Tibial artery (tissue), 4 donors: ENCODE results near the gene IFT122.

ENCODE experiments used
- DNase-seq, 2 donors: peaks; one replicate each; pipeline ENCODE4 v3.0.0-alpha.2; 2019
- H3K27ac ChIP-seq, 2 donors: fragments of 200-600 bp; sonication (generic) in 1 of 2; 1 replicate in 1 of 2; 2 replicates in 1 of 2; pipeline ENCODE4 v1.5.1; 2018 to 2019; ENCODE audit warnings: mild to moderate bottlenecking in 1 of 2
- H3K27me3 ChIP-seq, 2 donors: fragments of 200-600 bp; sonication (generic) in 1 of 2; one replicate each; pipeline versions ENCODE4 v1.5.1 to v1.6.0; 2016 to 2019
- H3K36me3 ChIP-seq, 3 donors: fragments of 200-600 bp; sonication (generic) in 2 of 3; one replicate each; pipeline ENCODE4 v1.5.1; 2016 to 2019; ENCODE audit warnings: mild to moderate bottlenecking in 2 of 3
- H3K4me1 ChIP-seq, 4 donors: fragments of 200-600 bp; sonication (generic) in 2 of 4; 1 replicate in 3 of 4; 2 replicates in 1 of 4; pipeline ENCODE4 v1.5.1; 2016 to 2019
- H3K4me3 ChIP-seq, 2 donors: fragments of 200-600 bp; sonication (generic) in 1 of 2; 1 replicate in 1 of 2; 2 replicates in 1 of 2; pipeline ENCODE4 v1.5.1; 2018 to 2019; ENCODE audit warnings: mild to moderate bottlenecking in 2 of 2
- H3K9me3 ChIP-seq, 3 donors: fragments of 200-600 bp; sonication (generic) in 1 of 3; one replicate each; pipeline ENCODE4 v1.5.1; 2016 to 2019
- CTCF ChIP-seq, 2 experiments: fragments of 200-600 bp in 1 of 2; fragments of 450-650 bp in 1 of 2; IDR thresholded peaks; one replicate each; pipeline ENCODE4 v1.5.1; 2017 to 2019; ENCODE audit warnings: antibody characterized with exemption in 2 of 2, mild to moderate bottlenecking in 1 of 2, moderate library complexity in 1 of 2
- intact Hi-C: fragments of 100-400 bp; cut with DNase I; formaldehyde crosslinking; loops from one replicate; pipeline ENCODE4 v1.15.0; 2023; ENCODE audit warnings: low total_unique reads

Gene IFT122

DNA sequence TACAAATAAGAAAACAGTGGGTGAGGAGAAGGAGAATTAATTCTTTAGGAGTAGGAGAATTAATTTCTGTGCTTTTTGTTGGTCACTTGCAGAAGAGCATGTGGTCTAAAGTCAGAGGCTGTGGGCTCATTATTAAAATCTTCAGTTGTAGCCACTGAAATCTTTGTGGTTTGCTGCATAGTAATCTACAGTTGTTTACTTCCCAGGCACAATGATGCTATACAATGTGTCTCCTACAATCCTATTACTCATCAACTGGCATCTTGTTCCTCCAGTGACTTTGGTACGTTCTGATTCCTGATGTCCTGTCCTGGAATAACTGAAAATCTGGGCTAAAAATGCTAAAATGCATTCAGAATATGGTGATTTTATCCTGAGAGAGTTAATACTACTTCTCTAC lies 21.0 kb downstream of the IFT122 start:
- no peak for TF ChIP-seq CTCF (IDR thresholded peaks at IDR 0.05)
- DNase-seq: no peak
- Histone ChIP-seq H3K4me3 (no peak overlapping the region), H3K27me3 (no peaks in the 10 kb centered on the region), H3K36me3 (peaks cover 9 to 66% (median 49%) of the 10 kb centered on the region in 3 donors), H3K4me1 (no peaks in the 10 kb centered on the region), H3K9me3 (no peaks in the 10 kb centered on the region), H3K27ac (no peak overlapping the region)
- intact Hi-C loops: no loop called here

DNA sequence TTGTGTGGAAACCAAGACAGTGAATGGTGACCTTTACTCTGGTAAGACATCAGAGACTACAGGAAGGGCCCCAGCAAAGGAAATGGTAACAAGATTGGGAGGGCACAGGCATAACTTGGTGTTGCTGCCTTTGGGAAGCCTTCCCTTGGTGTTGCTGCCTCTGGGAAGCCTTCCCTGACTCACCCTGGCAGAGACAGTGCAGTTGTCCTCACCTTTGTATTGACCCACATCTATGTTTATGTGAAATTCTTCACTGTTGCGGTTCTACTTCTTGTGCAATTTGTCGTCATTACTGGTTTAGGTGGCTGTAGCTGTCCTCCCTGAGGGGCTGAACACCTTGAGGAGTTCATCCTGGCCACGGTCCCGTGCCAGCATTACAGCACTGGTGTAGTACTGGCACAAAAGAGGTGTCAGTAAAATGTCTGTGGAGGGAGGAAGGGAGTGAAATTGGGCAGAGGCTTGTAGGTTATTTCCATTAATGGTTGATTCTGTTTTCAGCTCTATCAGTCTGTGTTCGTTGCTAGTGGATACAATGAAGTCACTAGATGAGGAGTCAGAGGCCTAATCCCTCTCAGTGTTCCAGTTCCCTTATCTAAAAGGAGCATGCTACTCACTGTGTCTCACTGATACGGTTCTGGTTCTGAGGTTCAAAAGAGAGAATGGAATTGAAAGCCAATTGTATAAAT lies 21.6 kb downstream of the IFT122 start:
- TF ChIP-seq CTCF (IDR thresholded peaks at IDR 0.05): no peak
- no peaks in the 10 kb centered on the region for H3K9me3 ChIP-seq
- no peak for DNase-seq
- no peak overlapping the region for H3K27ac ChIP-seq
- intact Hi-C loops: no loop called here
- peaks cover 9 to 66% (median 45%) of the 10 kb centered on the region in 3 donors for H3K36me3 ChIP-seq
- H3K4me3 ChIP-seq: no peak overlapping the region
- no peaks in the 10 kb centered on the region for H3K4me1 ChIP-seq
- H3K27me3 ChIP-seq: no peaks in the 10 kb centered on the region

GRCh38 chr3:129462361-129462968 lies 22.4 kb downstream of the IFT122 start:
- DNase-seq: no peak
- H3K36me3 ChIP-seq: peaks cover 9 to 66% (median 40%) of the 10 kb centered on the region in 3 donors
- no peak overlapping the region for H3K4me3 ChIP-seq
- TF ChIP-seq CTCF (IDR thresholded peaks at IDR 0.05): no peak
- intact Hi-C loops: no loop called here
- no peak overlapping the region for H3K27ac ChIP-seq
- no peaks in the 10 kb centered on the region for H3K27me3 ChIP-seq
- H3K9me3 ChIP-seq: no peaks in the 10 kb centered on the region
- no peaks in the 10 kb centered on the region for H3K4me1 ChIP-seq

- intact Hi-C loops: no loop called here
- H3K27me3 ChIP-seq: no peaks in the 10 kb centered on the region
- no peak overlapping the region for H3K4me3 ChIP-seq
- no peaks in the 10 kb centered on the region for H3K4me1 ChIP-seq
- H3K27ac ChIP-seq: no peak overlapping the region
- no peaks in the 10 kb centered on the region for H3K9me3 ChIP-seq
- TF ChIP-seq CTCF (IDR thresholded peaks at IDR 0.05): no peak
- H3K36me3 ChIP-seq: peaks cover 11 to 66% (median 40%) of the 10 kb centered on the region in 3 donors
- DNase-seq: no peak
Measured at GRCh38 chr3:129463094-129463493, 23.1 kb downstream of the IFT122 start.

DNA sequence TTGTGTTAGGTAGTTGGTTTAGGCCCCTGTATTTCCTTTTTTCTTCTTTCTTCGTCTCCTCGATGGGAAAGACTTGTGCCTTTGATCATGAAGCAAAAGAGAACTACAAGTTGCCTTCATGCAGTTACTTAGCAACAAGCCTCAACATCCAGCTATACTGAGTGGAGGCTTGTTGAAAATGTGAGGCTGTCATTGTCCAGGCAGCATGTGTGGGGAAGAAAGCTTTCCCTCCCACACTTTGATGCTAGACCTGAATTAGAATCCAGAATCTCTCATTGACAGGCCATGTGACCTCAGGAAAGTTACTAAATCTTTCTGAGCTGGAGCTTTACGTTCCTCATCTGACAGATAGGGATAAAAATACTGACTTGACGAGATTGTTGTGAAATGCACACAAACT lies 23.7 kb downstream of the IFT122 start:
- peaks cover 8 to 62% (median 34%) of the 10 kb centered on the region in 3 donors for H3K36me3 ChIP-seq
- H3K4me1 ChIP-seq: no peaks in the 10 kb centered on the region
- H3K27me3 ChIP-seq: no peaks in the 10 kb centered on the region
- no peak overlapping the region for H3K27ac ChIP-seq
- H3K9me3 ChIP-seq: no peaks in the 10 kb centered on the region
- no peak overlapping the region for H3K4me3 ChIP-seq
- no peak for DNase-seq
- TF ChIP-seq CTCF (IDR thresholded peaks at IDR 0.05): no peak
- intact Hi-C loops: no loop called here
